Left lung (tissue), 10 donors: ENCODE data around the gene ACAA1. TPM values are rescaled to one million over a fixed set of nuclear protein-coding genes. Genes with fewer than 3 reads are reported as not detected.
"Not testable (repeated sequence)": the region's sequence is repeated elsewhere in the genome, so short reads cannot be mapped to it uniquely, and the experiment has no call there.

Source experiments
- ATAC-seq: fragments of 200-7000 bp; cut with Tn5 transposase; one replicate; pipeline ENCODE4 v1.9.1; 2020; ENCODE audit warnings: moderate library complexity
- DNase-seq, 4 donors: peaks; one replicate each; pipeline ENCODE4 v3.0.0-alpha.2; 2013 to 2020
- H3K27ac ChIP-seq, 2 donors: fragments of 200-600 bp; sonication (generic) in 1 of 2; one replicate each; pipeline versions ENCODE4 v1.5.0 to v1.8.0; 2020 to 2021
- H3K27me3 ChIP-seq, 2 donors: fragments of 200-600 bp; sonication (generic) in 1 of 2; one replicate each; pipeline versions ENCODE4 v1.5.0 to v1.8.0; 2020 to 2021
- H3K36me3 ChIP-seq, 2 donors: fragments of 200-600 bp; sonication (generic) in 1 of 2; one replicate each; pipeline versions ENCODE4 v1.5.0 to v1.8.0; 2020 to 2021
- H3K4me1 ChIP-seq, 2 donors: fragments of 200-600 bp; one replicate each; pipeline ENCODE4 v1.8.0; 2021
- H3K4me3 ChIP-seq, 2 donors: fragments of 200-600 bp; sonication (generic) in 1 of 2; one replicate each; pipeline versions ENCODE4 v1.5.0 to v1.8.0; 2020 to 2021; ENCODE audit warnings: mild to moderate bottlenecking in 1 of 2
- H3K9me3 ChIP-seq, 2 donors: fragments of 200-600 bp; sonication (generic) in 1 of 2; one replicate each; pipeline versions ENCODE4 v1.5.0 to v1.8.0; 2020 to 2021
- CTCF ChIP-seq, 2 donors: fragments of 200-600 bp; sonication (generic) in 1 of 2; IDR thresholded peaks; one replicate each; pipeline versions ENCODE4 v1.5.0 to v1.8.0; 2021; ENCODE audit warnings: antibody characterized with exemption in 2 of 2
- intact Hi-C, 2 donors: fragments of 100-400 bp; cut with DNase I; formaldehyde crosslinking; loops; one replicate each; pipeline versions ENCODE4 v1.11.2 to v1.14.2; 2022
- polyA plus RNA-seq, 6 donors: library from polyadenylated mRNA; unstranded; fragments of 120-200 nt; gene quantifications; one replicate each; pipeline ENCODE4 v1.2.1, GENCODE V29; 2013; ENCODE audit not compliant: insufficient read length in 6 of 6
- total RNA-seq, 2 donors: library from RNA; stranded (reverse); fragmentation: NEBNext Ultra II Directional; extraction: Animal tissue kit (Norgen Biotek cat#: 25700); gene quantifications; one replicate each; pipeline ENCODE4 v1.2.1, GENCODE V29; 2021
- donor health status: DM: no; HTN: yes; CAD: no.
- donor health status: DM: no; HTN: no; CAD: no.

ACAA1 gene
- total and polyA plus RNA-seq, 8 donors = 54.3 to 106 (median 60.2) TPM

DNA sequence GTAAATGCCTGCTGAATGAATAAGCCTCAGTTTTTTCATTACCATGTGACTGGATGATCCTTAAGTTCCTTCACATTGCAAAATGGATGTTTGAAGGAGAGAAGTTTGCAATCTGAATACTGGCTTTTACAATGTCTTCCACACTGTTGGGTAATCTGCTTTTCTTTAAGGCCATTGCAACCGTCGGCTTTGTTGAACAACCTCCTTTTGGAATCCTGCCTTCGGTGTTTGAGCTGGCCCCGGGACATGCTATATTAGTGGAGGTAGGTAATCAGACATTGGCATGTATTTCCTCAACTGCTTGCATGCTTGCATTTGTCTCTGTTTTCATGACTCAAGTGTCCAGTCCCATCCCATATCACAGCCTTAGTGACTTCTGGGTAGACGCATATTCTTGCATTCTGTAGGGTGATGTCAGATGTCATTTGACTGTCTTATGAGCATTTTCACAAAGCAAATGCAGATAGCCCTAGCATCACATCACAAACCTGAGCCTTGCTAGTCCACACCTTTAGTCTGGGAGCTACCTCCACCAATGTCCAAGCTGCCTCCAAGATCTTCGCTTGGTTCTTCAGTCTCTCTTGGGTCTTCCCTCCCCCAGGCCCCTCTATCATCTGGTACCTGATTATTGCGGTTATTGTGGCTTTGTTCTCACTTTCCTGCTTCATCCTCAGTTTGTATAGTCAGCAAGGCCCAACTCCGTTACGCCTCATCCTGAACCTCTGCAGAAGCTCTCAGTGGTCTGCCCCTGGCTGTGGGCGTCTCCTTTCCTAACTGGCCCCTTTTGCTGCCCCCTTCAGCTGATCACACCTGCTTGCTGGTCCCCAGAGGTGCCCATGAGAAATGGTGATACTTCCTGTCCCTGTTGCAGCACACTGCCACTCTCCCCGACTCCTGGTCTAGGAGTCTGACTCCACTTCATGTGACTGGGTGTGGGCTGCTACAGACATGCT, 48.5 kb downstream of the ACAA1 start:
- no peak for DNase-seq
- Histone ChIP-seq H3K4me1 (no peaks in the 10 kb centered on the region), H3K27ac (no peak overlapping the region), H3K9me3 (no peaks in the 10 kb centered on the region), H3K27me3 (no peaks in the 10 kb centered on the region), H3K36me3 (no peaks in the 10 kb centered on the region), H3K4me3 (no peak overlapping the region)
- no peak for TF ChIP-seq CTCF (IDR thresholded peaks at IDR 0.05)
- no peak for ATAC-seq
- intact Hi-C loops = no loop called here

DNA sequence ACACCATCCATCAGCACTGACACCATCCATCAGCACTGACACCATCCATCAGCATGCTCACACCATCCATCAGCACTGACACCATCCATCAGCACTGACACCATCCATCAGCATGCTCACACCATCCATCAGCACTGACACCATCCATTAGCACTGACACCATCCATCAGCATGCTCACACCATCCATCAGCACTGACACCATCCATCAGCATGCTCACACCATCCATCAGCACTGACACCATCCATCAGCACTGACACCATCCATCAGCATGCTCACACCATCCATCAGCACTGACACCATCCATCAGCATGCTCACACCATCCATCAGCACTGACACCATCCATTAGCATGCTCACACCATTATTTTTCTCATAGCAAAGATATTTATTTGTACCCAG, 49.6 kb downstream of the ACAA1 start:
- H3K4me1 ChIP-seq, H3K27ac ChIP-seq, DNase-seq, intact Hi-C loops, ATAC-seq, H3K36me3 ChIP-seq, H3K27me3 ChIP-seq, H3K4me3 ChIP-seq, H3K9me3 ChIP-seq: not testable (repeated sequence)

- no peaks in the 10 kb centered on the region for H3K36me3 ChIP-seq
- no peak for ATAC-seq
These were observed 50.4 kb downstream of the ACAA1 start for GRCh38 chr3:38086496-38086895.

GRCh38 chr3:38085943-38086324, 51.0 kb downstream of the ACAA1 start:
- TF ChIP-seq CTCF (IDR thresholded peaks at IDR 0.05) = no peak
- Histone ChIP-seq H3K4me3 (no peak overlapping the region), H3K9me3 (no peaks in the 10 kb centered on the region), H3K36me3 (no peaks in the 10 kb centered on the region), H3K27me3 (no peaks in the 10 kb centered on the region), H3K27ac (no peak overlapping the region), H3K4me1 (no peaks in the 10 kb centered on the region)
- intact Hi-C loops = no loop called here
- ATAC-seq (no peak), DNase-seq (no peak)

More at GRCh38 chr3:38086496-38086895, 50.4 kb downstream of the ACAA1 start:
- Histone ChIP-seq H3K27ac (no peak overlapping the region), H3K4me3 (no peak overlapping the region), H3K9me3 (no peaks in the 10 kb centered on the region), H3K27me3 (no peaks in the 10 kb centered on the region), H3K4me1 (no peaks in the 10 kb centered on the region)
- TF ChIP-seq CTCF (IDR thresholded peaks at IDR 0.05) = no peak
- no peak for DNase-seq
- intact Hi-C loops = no loop called here

DNA sequence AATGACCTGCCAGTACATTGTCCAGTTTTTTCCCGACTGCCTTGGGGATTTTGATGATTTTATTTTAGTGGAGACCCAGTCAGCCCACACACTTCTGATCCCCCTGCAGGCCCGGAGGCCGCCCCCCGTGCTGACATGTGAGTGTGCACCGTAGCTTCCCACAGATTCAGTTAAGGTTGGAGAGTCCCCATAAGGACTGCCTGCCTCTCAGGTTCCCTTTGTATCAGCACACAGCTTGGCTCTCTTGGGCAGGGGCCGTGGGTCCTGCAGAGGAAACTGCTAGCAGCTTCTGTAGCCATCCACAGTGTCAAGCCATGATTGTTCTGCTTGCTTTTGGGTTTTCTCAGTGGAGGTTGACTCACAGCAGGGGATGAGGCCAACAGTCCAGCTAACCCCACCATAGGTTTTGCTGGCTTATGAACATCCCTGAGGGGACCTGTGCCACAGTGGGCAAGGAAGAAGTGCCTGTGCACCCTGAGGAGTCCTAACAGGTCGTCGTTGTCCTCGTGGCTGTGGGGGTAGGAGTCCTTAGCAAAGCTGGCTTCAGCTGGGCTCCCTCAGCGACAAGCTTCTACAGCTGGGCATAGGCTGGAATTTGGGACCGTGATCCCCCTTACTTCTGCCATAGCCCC, 51.5 kb downstream of the ACAA1 start:
- DNase-seq (no peak), ATAC-seq (no peak)
- no peak for TF ChIP-seq CTCF (IDR thresholded peaks at IDR 0.05)
- Histone ChIP-seq H3K36me3 (no peaks in the 10 kb centered on the region), H3K4me1 (no peaks in the 10 kb centered on the region), H3K9me3 (no peaks in the 10 kb centered on the region), H3K27ac (no peak overlapping the region), H3K4me3 (no peak overlapping the region), H3K27me3 (no peaks in the 10 kb centered on the region)
- intact Hi-C loops = no loop called here
